Measurements from ENCODE around the gene JAM2. TPM values are rescaled to one million over a fixed set of nuclear protein-coding genes. Genes with fewer than 3 reads are reported as not detected.

The JAM2 gene, protein sequence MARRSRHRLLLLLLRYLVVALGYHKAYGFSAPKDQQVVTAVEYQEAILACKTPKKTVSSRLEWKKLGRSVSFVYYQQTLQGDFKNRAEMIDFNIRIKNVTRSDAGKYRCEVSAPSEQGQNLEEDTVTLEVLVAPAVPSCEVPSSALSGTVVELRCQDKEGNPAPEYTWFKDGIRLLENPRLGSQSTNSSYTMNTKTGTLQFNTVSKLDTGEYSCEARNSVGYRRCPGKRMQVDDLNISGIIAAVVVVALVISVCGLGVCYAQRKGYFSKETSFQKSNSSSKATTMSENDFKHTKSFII
- total RNA-seq, result 3.9 and 6.7 TPM in 2 replicates

DNA sequence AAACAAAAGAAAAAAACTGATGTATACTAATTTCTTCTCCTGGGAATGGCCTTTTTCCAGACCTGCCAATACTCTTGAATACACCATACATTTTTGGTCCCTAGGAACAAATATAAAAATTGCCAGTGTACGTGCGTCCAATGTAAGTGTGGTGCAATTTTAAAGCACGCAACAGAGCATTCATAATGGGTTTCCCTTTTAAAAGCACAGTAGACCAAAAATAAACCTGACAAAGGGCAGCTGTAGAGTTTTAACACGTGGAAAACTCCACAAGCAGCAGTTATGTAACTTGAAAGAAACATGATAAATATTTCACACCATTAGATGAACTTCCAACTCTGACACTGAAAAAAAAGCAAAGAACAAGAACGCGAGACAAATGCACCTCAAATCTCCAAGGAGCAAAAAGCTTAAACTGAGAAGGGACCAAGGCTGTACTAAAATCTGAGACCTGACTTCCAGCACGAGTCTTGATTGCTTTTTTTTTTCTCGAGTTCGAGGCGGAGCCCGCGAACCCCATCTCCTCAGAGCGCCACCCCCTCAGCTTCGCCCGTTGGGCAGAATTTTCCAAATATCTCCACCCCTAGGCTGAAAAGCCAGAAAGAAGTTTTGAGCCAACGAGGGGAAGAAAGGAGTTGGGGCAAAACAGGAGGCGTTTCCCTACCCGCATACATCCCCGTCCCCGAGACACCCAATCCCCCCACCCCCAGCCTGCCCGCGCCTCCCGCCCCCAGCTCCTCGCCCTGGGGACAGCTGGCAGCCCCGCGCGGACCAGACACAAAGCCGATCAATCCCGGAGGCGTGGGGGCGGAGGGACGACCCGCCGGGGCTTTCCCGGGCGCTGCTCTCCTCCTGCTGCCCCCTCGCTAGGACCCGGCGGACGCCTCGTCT, at the start of gene JAM2:
Gene JAM2, plus strand, starts transcription at position 599 of the 891 bp plus-strand sequence. CDS start 564 bp downstream, outside the sequence.

DNA sequence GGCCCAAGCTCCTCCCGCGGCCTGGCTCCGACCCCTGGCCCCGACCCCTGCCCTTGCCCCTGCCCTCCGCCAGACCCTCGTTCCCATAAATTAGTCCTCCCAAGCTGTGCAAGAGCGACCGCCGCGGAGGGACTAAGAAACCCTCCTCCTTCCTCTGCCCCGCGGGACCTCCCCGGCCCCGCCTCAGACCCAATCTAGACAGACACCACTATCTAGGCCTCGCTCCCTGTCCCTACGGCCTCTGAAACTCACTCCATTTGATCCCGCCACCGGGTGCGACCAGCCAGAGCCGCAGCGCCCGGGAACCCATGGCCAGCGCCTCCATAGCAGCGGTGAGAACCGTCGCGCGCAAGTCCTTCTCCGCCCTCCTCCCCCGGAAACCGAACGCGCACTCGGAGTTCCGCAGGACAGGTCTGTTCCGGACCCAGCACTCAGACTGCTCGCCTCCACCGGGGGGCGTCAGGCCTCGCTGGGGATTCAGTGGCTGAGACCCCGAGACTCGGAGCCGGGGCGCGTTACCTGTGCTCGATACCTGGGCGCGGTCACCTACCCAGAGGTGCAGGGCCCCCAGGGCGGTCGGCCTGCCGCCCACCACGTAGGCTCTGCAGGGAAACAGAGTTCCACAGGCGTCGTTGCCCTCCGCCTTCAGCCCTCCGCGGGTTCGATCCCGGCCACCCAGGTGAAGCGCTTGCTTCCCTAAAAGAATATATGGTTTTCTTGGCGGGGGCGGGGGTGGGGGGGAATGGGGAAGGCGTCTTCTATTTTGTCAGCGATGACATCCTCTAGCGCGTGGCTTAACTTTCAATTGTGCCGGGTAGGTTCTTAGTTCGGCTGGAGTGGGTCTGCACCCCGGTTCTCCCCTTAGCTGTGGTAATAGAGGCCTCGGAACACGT, 31.7 kb upstream of the JAM2 start, which contains the start of gene MRPL39:
Gene MRPL39, minus strand, starts transcription at position 331 of the 893 bp plus-strand sequence. Its CDS starts 6 bp downstream, at position 325.

DNA sequence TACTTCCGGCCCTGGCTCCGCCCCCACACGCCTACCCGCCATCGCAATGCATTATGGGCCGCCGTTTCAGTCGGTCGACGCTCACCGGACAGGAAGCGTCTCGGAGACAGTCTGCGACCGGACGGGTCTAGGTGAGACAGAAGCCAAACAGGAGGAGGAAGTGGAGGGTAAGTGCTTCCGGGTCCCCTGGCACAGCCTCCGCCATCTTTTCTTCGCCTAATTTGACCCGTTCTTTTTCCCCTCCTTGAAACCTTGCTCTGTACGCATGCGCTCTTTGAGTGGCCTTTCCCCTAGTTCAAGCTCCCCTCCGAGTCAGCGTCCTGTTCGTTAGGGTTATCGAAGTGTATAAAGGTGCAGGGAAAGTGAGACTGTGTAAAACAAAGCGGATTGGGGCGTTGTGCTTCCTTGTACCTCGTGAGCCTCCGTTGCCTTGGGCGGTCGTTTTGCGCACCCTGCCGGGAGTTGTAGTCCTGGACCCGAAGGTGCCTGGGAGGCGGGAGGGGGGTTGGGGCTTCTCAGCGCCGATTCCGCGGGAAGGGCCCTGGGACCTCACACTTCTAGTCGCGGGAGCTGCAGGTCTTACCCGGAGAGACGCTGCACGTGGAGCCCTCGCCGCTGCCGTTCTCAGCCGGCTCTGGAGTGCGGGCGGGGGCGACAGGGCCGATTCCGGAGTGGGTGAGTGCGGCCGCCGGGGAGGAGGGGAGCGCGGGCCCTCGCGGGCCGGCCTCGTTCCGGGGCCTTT, 96.0 kb downstream of the JAM2 start, which contains the start of the genes ATP5PF and GABPA:
Gene ATP5PF, minus strand, starts transcription at position 1 of the 742 bp plus-strand sequence. CDS start 5,110 bp downstream, outside the sequence.
Gene GABPA, plus strand, starts transcription at position 69 of the 742 bp plus-strand sequence. CDS start 6,627 bp downstream, outside the sequence.

Other genes starting within 250 kb of the JAM2 start
- 28.0 and 34.5 TPM in 2 replicates for gene MRPL39, start 31.8 kb upstream of the JAM2 start, total RNA-seq
- gene ATP5PF, start 95.6 kb downstream of the JAM2 start, total RNA-seq, result 43.6 and 49.9 TPM in 2 replicates
- 22.2 and 33.5 TPM in 2 replicates for gene GABPA, start 95.7 kb downstream of the JAM2 start, total RNA-seq